Measurements from ENCODE around the gene SLC8A1.

DNA sequence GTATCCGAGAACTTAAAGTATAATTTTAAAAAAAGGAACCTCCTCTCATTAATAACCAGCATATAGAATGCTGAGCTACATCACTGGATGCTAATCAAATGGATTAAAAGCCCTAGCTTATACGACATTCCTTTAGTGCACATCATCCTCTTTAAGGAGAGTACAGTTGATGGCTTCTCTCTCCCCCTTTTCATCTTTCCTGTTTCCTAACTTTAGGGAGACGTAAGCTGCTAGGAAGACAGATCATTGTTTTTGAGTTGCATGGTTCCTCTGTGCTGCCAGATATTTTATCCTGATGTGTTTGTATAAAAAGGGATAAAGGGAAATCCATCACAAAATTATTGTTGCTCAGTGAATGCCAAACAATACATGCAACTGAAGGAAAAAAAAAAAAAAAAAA is 94.2 kb downstream of the SLC8A1 start:
- TF ChIP-seq, protein P1, sequence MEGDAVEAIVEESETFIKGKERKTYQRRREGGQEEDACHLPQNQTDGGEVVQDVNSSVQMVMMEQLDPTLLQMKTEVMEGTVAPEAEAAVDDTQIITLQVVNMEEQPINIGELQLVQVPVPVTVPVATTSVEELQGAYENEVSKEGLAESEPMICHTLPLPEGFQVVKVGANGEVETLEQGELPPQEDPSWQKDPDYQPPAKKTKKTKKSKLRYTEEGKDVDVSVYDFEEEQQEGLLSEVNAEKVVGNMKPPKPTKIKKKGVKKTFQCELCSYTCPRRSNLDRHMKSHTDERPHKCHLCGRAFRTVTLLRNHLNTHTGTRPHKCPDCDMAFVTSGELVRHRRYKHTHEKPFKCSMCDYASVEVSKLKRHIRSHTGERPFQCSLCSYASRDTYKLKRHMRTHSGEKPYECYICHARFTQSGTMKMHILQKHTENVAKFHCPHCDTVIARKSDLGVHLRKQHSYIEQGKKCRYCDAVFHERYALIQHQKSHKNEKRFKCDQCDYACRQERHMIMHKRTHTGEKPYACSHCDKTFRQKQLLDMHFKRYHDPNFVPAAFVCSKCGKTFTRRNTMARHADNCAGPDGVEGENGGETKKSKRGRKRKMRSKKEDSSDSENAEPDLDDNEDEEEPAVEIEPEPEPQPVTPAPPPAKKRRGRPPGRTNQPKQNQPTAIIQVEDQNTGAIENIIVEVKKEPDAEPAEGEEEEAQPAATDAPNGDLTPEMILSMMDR (IDR thresholded peaks at IDR 0.05; ENCODE audit: insufficient read depth, low read depth, low read length): no peak
- no peak for TF ChIP-seq EZH2 (IDR thresholded peaks at IDR 0.05; ENCODE audit: insufficient read depth, low read length)

Data from astrocyte (in vitro differentiated cells and primary cell).